SU-DHL-6 (cell line): ENCODE measurements around the gene KLLN.
A peak's percentile ranks its signal among the peaks of the same experiment; 100 is the strongest.

Experiments used
- H2AFZ ChIP-seq: fragments of 200-600 bp; sonication (generic); 2 replicates; pipeline ENCODE4 v1.6.1; 2014; ENCODE audit warnings: low read depth, mild to moderate bottlenecking, moderate library complexity, mixed read lengths, antibody characterized with exemption, low read length; ENCODE audit not compliant: severe bottlenecking
- H3F3A ChIP-seq: fragments of 200-600 bp; shearing (Covaris generic); 2 replicates; pipeline ENCODE4 v1.6.0; 2016; ENCODE audit warnings: antibody characterized with exemption, mild to moderate bottlenecking; ENCODE audit not compliant: insufficient read depth
- H3K27ac ChIP-seq: fragments of 200-600 bp; sonication (generic); 2 replicates; pipeline ENCODE4 v1.5.1; 2016; ENCODE audit warnings: low read depth, mild to moderate bottlenecking, low read length, moderate library complexity, mixed read lengths
- H3K27me3 ChIP-seq: fragments of 200-600 bp; sonication (generic), shearing (Covaris generic); 2 replicates; pipeline ENCODE4 v1.6.0; 2014; ENCODE audit warnings: mild to moderate bottlenecking, low read length
- H3K36me3 ChIP-seq: fragments of 200-600 bp; sonication (generic); 2 replicates; pipeline ENCODE4 v1.6.1; 2014; ENCODE audit warnings: mild to moderate bottlenecking, low read length, mixed read lengths
- H3K4me2 ChIP-seq: fragments of 300-600, 200-600 bp; shearing (Covaris generic), sonication (generic); 2 replicates; pipeline ENCODE4 v1.6.0; 2014; ENCODE audit warnings: low read length, low read depth, mild to moderate bottlenecking; ENCODE audit not compliant: poor library complexity, severe bottlenecking
- H3K4me3 ChIP-seq: fragments of 200-600 bp; sonication (generic); 2 replicates; pipeline ENCODE4 v1.5.1; 2014; ENCODE audit warnings: antibody characterized with exemption, low read length, mild to moderate bottlenecking, mixed read lengths; ENCODE audit not compliant: insufficient read depth, poor library complexity, severe bottlenecking
- H3K79me2 ChIP-seq: fragments of 200-600 bp; sonication (generic); 2 replicates; pipeline ENCODE4 v1.6.1; 2014; ENCODE audit warnings: mild to moderate bottlenecking, low read length, moderate library complexity; ENCODE audit not compliant: insufficient read depth
- H3K9ac ChIP-seq: fragments of 200-600 bp; sonication (generic); 2 replicates; pipeline ENCODE4 v1.7.0; 2014; ENCODE audit warnings: mild to moderate bottlenecking, low read length
- H3K9me2 ChIP-seq: fragments of 200-600 bp; sonication (generic); replicated peaks from 2 replicates; pipeline ENCODE4 v1.6.1; 2014; ENCODE audit warnings: low read length; ENCODE audit not compliant: insufficient read depth
- H3K9me3 ChIP-seq: fragments of 200-600 bp; sonication (generic); 2 replicates; pipeline ENCODE4 v1.6.1; 2014; ENCODE audit warnings: low read length, mixed read lengths; ENCODE audit not compliant: insufficient read depth
- H4K20me1 ChIP-seq: fragments of 200-600 bp; sonication (generic); 2 replicates; pipeline ENCODE4 v1.6.1; 2014; ENCODE audit warnings: low read depth, mild to moderate bottlenecking, antibody characterized with exemption, low read length, moderate library complexity, mixed read lengths
- EZH2phosphoT487 ChIP-seq: fragments of 200-600 bp; sonication (generic), shearing (Covaris generic); conservative IDR thresholded peaks from 2 replicates; pipeline ENCODE4 v1.6.1; 2018; ENCODE audit warnings: mild to moderate bottlenecking, antibody characterized with exemption, low read length, moderate library complexity, mixed read lengths
- TF ChIP-seq, protein P1 (sequence below): fragments of 200-600 bp; sonication (generic); IDR thresholded peaks from one replicate; pipeline ENCODE4 v1.5.1; 2017; ENCODE audit warnings: antibody characterized with exemption, mild to moderate bottlenecking, low read length, moderate library complexity; ENCODE audit not compliant: insufficient read depth, poor library complexity, severe bottlenecking

Gene KLLN

DNA sequence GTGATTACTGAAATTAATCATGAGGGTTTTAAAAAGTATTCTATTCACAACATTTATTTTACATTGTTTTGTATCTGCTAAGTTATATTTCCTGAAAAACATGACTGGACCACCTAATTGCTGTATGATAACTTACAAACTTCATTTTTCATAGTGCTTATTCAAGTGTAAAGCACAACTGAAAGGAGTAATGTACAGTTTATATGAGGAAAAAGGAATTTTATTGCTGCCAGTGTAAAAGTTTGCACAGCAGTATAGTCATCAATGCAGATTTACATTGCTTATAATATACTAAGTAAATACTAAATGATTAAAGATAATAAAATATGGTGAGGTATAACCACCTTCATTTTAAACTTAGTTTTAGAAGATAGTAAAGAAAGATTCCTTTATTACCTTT lies 4.1 kb upstream of the KLLN start:
- TF ChIP-seq EZH2phosphoT487 = no peak
- TF ChIP-seq, protein P1, sequence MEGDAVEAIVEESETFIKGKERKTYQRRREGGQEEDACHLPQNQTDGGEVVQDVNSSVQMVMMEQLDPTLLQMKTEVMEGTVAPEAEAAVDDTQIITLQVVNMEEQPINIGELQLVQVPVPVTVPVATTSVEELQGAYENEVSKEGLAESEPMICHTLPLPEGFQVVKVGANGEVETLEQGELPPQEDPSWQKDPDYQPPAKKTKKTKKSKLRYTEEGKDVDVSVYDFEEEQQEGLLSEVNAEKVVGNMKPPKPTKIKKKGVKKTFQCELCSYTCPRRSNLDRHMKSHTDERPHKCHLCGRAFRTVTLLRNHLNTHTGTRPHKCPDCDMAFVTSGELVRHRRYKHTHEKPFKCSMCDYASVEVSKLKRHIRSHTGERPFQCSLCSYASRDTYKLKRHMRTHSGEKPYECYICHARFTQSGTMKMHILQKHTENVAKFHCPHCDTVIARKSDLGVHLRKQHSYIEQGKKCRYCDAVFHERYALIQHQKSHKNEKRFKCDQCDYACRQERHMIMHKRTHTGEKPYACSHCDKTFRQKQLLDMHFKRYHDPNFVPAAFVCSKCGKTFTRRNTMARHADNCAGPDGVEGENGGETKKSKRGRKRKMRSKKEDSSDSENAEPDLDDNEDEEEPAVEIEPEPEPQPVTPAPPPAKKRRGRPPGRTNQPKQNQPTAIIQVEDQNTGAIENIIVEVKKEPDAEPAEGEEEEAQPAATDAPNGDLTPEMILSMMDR = no peak
- Histone ChIP-seq H3K9me3 (no peaks in the 10 kb centered on the region), H3K4me3 (peak overlapping the region; percentile 89), H2AFZ (no peak overlapping the region), H3K27ac (peak overlapping the region; percentile 94; the same call in 1 of the 2 replicates), H3K36me3 (peaks cover 57% of the 10 kb centered on the region), H3F3A (peaks cover 33% of the 10 kb centered on the region; the same call in 1 of the 2 replicates), H3K27me3 (no peaks in the 10 kb centered on the region), H4K20me1 (peaks cover 53% of the 10 kb centered on the region), H3K4me2 (peak overlapping the region; percentile 95), H3K9ac (peak overlapping the region; percentile 92), H3K79me2 (peaks cover 96% of the 10 kb centered on the region), H3K9me2 (no peaks in the 10 kb centered on the region)

DNA sequence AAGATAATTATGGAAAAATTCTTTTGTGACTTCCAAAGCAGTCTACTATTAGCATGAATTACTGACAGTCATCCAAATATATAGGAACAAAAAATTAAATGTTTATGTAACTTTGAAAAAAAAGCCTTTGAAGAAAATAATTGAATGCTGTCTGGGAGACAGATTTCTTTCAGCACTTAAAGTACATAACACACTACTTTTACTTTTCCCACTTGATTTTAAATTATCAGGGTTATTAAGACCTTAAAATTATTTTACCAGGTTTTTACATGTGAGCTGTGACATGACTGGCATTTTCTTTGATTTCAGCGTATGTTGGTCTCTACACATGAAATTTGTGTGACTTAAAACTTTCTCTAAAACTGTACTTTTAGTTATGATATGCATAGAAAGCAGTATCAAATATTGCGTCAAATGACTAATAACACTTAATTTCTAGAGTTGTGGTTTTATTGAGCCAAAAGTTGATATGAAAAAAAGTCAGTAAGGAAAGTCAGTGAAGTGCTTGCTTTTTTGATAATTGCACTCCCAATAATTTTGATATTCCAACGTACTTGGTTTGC lies 3.2 kb upstream of the KLLN start:
- Histone ChIP-seq H3K27ac (peak overlapping the region; percentile 94), H2AFZ (no peak overlapping the region), H3K4me3 (peak overlapping the region; percentile 89), H3F3A (peaks cover 33% of the 10 kb centered on the region), H3K27me3 (no peaks in the 10 kb centered on the region), H4K20me1 (peaks cover 46% of the 10 kb centered on the region), H3K9me3 (no peaks in the 10 kb centered on the region), H3K36me3 (peaks cover 50% of the 10 kb centered on the region), H3K4me2 (peak overlapping the region; percentile 95), H3K9ac (peak overlapping the region; percentile 92), H3K79me2 (peaks cover 87% of the 10 kb centered on the region), H3K9me2 (no peaks in the 10 kb centered on the region)
- no peak for TF ChIP-seq EZH2phosphoT487

DNA sequence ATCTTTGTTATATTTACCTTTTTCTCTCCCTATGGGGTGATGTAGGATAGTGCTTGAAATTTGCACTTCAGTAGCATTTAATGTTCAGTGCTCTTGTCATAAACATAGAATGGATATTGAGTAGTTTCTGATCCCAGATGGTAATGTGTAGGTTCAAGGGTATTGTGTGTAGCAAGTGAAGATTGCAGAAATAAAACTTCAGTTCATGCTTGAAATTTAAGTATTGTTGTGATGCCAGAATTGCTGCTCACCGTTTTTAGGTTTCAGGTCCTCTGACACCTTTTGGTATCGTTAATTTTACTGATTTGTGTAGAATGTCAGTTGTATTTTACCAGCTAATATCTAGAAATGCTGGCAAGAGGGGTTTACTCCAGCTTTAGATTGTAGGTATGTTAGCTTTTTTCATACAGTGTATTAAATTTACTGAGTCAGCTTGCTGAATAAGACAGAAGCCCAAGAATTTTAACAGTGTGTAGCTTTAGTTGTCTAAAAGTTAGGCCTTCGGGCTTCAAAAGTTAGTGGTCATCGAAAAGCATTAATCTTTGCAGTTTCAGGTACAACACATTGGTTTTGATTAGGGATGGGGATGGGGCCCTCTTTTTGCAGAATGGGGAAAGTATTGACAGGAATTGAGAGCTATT lies 2.0 kb upstream of the KLLN start:
- H3K9ac ChIP-seq = peak overlapping the region; percentile 92

More for the DNA sequence above, 2.0 kb upstream of the KLLN start:
- H4K20me1 ChIP-seq = peaks cover 40% of the 10 kb centered on the region
- H3K36me3 ChIP-seq = peaks cover 46% of the 10 kb centered on the region
- H3K27ac ChIP-seq = peak overlapping the region; percentile 94
- H3K27me3 ChIP-seq = no peaks in the 10 kb centered on the region
- peak overlapping the region; percentile 89 for H3K4me3 ChIP-seq
- TF ChIP-seq, protein P1 = no peak
- no peak for TF ChIP-seq EZH2phosphoT487
- H3K4me2 ChIP-seq = peak overlapping the region; percentile 95
- peaks cover 44% of the 10 kb centered on the region for H3F3A ChIP-seq
- H3K79me2 ChIP-seq = peaks cover 76% of the 10 kb centered on the region
- H2AFZ ChIP-seq = no peak overlapping the region
- H3K9me3 ChIP-seq = no peaks in the 10 kb centered on the region
- H3K9me2 ChIP-seq = no peaks in the 10 kb centered on the region
